PFSK-1 (cell line): ENCODE data around the gene SLC37A2.

Source experiments
- FOXP2 ChIP-seq: optimal IDR thresholded peaks from 2 replicates; pipeline ENCODE3; 2011; ENCODE audit warnings: borderline replicate concordance, control low read depth, inconsistent platforms; ENCODE audit not compliant: insufficient read depth; ENCODE audit errors: extremely low read length, extremely low read depth
- POLR2AphosphoS5 ChIP-seq: IDR thresholded peaks from 2 replicates; pipeline ENCODE4 v1.6.1; 2012; ENCODE audit warnings: low read depth, mild to moderate bottlenecking, control low read depth, low read length, moderate library complexity
- REST ChIP-seq, 2 experiments: IDR thresholded peaks; 2 replicates each; pipeline versions ENCODE4 v1.6.1 to v1.8.0; 2011 to 2012; ENCODE audit warnings: low read depth in 2 of 2, low read length in 2 of 2, control low read depth in 1 of 2, inconsistent platforms in 1 of 2, mild to moderate bottlenecking in 1 of 2, moderate library complexity in 1 of 2; ENCODE audit not compliant: insufficient read depth in 1 of 2
- SIN3A ChIP-seq: IDR thresholded peaks from 2 replicates; pipeline ENCODE4 v1.6.1; 2012; ENCODE audit warnings: mild to moderate bottlenecking, low read length, moderate library complexity, borderline replicate concordance; ENCODE audit not compliant: insufficient read depth
- TAF1 ChIP-seq: IDR thresholded peaks from 2 replicates; pipeline ENCODE4 v1.6.1; 2012; ENCODE audit warnings: low read length, control low read depth, borderline replicate concordance; ENCODE audit not compliant: insufficient read depth

SLC37A2 gene

GRCh38 chr11:125071846-125072217 is 8.7 kb downstream of the SLC37A2 start:
- no peak for TF ChIP-seq FOXP2
- TF ChIP-seq TAF1 = no peak
- no peak for TF ChIP-seq POLR2AphosphoS5
- TF ChIP-seq REST (IDR thresholded peaks at IDR 0.05; ENCODE audit: insufficient read depth in 1 of 2, low read depth in 2 of 2, low read length in 2 of 2) = no peak
- no peak for TF ChIP-seq SIN3A

- TF ChIP-seq TAF1 (no peak), POLR2AphosphoS5 (no peak), FOXP2 (no peak), REST (IDR thresholded peaks at IDR 0.05; ENCODE audit: insufficient read depth in 1 of 2, low read depth in 2 of 2, low read length in 2 of 2) (no peak), SIN3A (no peak)
Measured at GRCh38 chr11:125072218-125072960, 9.3 kb downstream of the SLC37A2 start.

GRCh38 chr11:125072961-125073590 is 10.0 kb downstream of the SLC37A2 start:
- no peak for TF ChIP-seq REST (IDR thresholded peaks at IDR 0.05; ENCODE audit: insufficient read depth in 1 of 2, low read depth in 2 of 2, low read length in 2 of 2)
- TF ChIP-seq TAF1 = no peak
- no peak for TF ChIP-seq POLR2AphosphoS5
- TF ChIP-seq SIN3A = no peak
- TF ChIP-seq FOXP2 = no peak

GRCh38 chr11:125073616-125074483 is 10.7 kb downstream of the SLC37A2 start:
- TF ChIP-seq FOXP2 (no peak), SIN3A (no peak), REST (IDR thresholded peaks at IDR 0.05; ENCODE audit: insufficient read depth in 1 of 2, low read depth in 2 of 2, low read length in 2 of 2) (no peak), POLR2AphosphoS5 (no peak), TAF1 (no peak)
